Activated CD4-positive, CD25-positive, alpha-beta regulatory T cell (primary cell): ENCODE measurements around the gene MAPK14.

ENCODE experiments used
- DNase-seq, 4 experiments: peaks; one replicate each; lab custom pipeline; 2025; lab: John Stamatoyannopoulos, UW

MAPK14 gene

GRCh38 chr6:36101691-36102090 is 74.1 kb downstream of the MAPK14 start:
- no peak for DNase-seq

GRCh38 chr6:36102853-36103252 is 75.2 kb downstream of the MAPK14 start:
- DNase-seq: no peak

GRCh38 chr6:36104836-36105235 is 77.2 kb downstream of the MAPK14 start:
- DNase-seq: no peak

- DNase-seq: peak in 2 of 4 experiments; percentile 27
Measured at GRCh38 chr6:36109092-36109491, 81.5 kb downstream of the MAPK14 start.

- DNase-seq: no peak
Measured at GRCh38 chr6:36110050-36110449, 82.4 kb downstream of the MAPK14 start.

- DNase-seq: no peak
Measured at GRCh38 chr6:36110863-36111262, 83.3 kb downstream of the MAPK14 start.

- no peak for DNase-seq
Measured at GRCh38 chr6:36111526-36111925, 83.9 kb downstream of the MAPK14 start.

GRCh38 chr6:36113049-36113448 is 85.4 kb downstream of the MAPK14 start:
- DNase-seq: no peak

GRCh38 chr6:36113703-36114102 is 86.1 kb downstream of the MAPK14 start:
- DNase-seq: no peak

- no peak for DNase-seq
Measured at GRCh38 chr6:36114798-36115408, 87.3 kb downstream of the MAPK14 start.

GRCh38 chr6:36115412-36115811 is 87.8 kb downstream of the MAPK14 start:
- no peak for DNase-seq

GRCh38 chr6:36116066-36116864 is 88.7 kb downstream of the MAPK14 start:
- no peak for DNase-seq

GRCh38 chr6:36116943-36117342 is 89.3 kb downstream of the MAPK14 start:
- no peak for DNase-seq

- no peak for DNase-seq
Measured at GRCh38 chr6:36117658-36118549, 90.3 kb downstream of the MAPK14 start.

- DNase-seq: peak; percentile 29 to 51 (median 47)
Measured at GRCh38 chr6:36118550-36119107, 91.0 kb downstream of the MAPK14 start.

- DNase-seq: no peak
Measured at GRCh38 chr6:36119209-36119608, 91.6 kb downstream of the MAPK14 start.

- DNase-seq: no peak
Measured at GRCh38 chr6:36120018-36120417, 92.4 kb downstream of the MAPK14 start.

- DNase-seq: peak; percentile 21 to 59 (median 52)
Measured at GRCh38 chr6:36120539-36120938, 92.9 kb downstream of the MAPK14 start.

GRCh38 chr6:36120979-36121786 is 93.6 kb downstream of the MAPK14 start:
- DNase-seq: peak; percentile 17 to 41 (median 24)

GRCh38 chr6:36121787-36122494 is 94.3 kb downstream of the MAPK14 start:
- no peak for DNase-seq
